ENCODE data around the gene ST6GALNAC6.

DNA sequence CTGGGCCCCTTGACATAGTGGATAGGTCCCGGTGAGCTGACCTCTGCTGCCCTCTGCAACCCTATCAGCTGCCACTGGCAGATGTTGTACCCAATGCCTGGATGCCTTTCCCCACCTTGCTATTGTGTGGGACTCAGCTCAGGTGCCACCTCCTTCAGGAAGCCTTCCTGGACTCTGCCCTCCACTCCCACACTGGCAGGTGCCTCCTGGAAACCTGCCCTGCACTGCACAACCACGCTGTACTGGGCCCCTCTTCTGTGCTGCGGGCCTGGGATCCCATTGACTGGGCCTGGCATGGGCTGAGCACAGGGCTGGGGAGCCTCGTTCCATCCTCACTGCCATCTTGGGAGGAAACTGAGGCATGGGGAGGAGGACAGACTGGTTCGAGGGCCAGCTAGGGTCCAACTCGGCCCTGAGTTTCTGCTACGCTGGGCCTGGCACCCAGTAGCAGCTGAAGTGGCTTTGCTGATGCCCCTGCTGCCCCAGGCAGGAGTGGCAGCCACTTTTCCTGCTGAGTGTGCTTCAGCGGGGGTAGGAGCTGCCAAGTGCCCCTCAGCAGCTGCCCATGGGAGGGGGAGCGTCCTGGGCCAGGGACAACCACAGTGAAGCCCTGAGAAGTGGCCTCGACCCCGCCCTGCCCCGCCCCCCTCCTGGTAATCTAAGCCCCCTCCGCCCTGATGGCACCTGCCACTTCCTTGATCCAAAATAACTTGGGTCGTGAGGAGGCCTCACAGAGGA is 23.2 kb downstream of the ST6GALNAC6 start:
- TF ChIP-seq, protein P1, sequence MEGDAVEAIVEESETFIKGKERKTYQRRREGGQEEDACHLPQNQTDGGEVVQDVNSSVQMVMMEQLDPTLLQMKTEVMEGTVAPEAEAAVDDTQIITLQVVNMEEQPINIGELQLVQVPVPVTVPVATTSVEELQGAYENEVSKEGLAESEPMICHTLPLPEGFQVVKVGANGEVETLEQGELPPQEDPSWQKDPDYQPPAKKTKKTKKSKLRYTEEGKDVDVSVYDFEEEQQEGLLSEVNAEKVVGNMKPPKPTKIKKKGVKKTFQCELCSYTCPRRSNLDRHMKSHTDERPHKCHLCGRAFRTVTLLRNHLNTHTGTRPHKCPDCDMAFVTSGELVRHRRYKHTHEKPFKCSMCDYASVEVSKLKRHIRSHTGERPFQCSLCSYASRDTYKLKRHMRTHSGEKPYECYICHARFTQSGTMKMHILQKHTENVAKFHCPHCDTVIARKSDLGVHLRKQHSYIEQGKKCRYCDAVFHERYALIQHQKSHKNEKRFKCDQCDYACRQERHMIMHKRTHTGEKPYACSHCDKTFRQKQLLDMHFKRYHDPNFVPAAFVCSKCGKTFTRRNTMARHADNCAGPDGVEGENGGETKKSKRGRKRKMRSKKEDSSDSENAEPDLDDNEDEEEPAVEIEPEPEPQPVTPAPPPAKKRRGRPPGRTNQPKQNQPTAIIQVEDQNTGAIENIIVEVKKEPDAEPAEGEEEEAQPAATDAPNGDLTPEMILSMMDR (IDR thresholded peaks at IDR 0.05) = no peak
- no peak for TF ChIP-seq EZH2 (IDR thresholded peaks at IDR 0.05; ENCODE audit: borderline replicate concordance, insufficient read depth, low read depth, low read length, poor library complexity, severe bottlenecking)

Data from B cell (primary cell).